VCaP (cell line): ENCODE results near the gene KCNMB4.
A peak's percentile ranks its signal among the peaks of the same experiment; 100 is the strongest.

ENCODE experiments used
- H3K27ac ChIP-seq: fragments of 450-650 bp; 2 replicates; pipeline ENCODE4 v1.5.1; 2017
- TF ChIP-seq, protein P1 (sequence below): fragments of 450-650 bp; conservative IDR thresholded peaks from 2 replicates; pipeline ENCODE4 v1.5.1; 2017; ENCODE audit warnings: mild to moderate bottlenecking, moderate library complexity

Gene KCNMB4, protein sequence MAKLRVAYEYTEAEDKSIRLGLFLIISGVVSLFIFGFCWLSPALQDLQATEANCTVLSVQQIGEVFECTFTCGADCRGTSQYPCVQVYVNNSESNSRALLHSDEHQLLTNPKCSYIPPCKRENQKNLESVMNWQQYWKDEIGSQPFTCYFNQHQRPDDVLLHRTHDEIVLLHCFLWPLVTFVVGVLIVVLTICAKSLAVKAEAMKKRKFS

DNA sequence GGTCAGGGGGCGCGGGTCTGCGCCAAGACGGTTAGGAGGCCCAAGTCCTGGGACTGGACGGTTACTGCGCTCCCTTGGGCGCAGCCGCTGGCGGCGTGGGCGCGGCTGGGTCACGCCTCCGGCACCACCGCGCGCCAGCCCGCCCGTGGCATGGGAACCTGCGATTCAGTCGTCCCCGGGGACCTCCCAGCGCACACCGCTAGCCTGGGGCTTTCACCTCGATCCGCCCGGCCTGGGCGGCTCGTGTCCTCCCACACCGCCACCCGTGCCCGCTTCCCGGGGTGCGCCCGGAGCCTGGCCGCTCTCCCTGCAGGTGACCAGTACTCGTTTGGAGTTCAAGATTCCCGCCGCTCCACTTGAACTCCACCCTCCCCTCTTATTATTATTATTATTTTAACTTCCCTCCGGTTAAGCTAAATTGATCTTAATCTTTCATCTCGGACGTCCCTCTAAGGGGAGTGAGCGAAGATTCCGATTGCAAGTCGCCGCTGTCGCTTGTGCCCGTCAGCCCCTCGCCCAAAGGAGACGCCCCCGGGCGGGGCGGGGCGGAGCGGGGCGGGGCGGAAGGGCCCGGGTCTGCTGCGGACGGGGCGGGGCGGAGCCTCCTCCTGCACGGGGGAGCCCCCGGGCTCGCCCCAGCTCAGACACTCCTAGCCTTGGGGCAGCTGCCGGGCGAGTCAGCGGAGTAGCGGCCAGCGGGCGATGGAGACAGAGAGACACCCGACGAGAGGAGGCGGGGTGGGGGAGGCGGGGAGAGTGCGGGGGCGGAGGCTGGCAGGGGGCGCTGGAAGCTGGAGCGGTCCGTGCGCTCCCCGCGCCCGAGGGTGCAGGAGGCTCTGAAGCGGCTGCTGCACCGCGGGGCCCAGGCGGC, at the start of gene KCNMB4:
Gene KCNMB4, plus strand, starts transcription at position 643 of the 871 bp plus-strand sequence. CDS start 445 bp downstream, outside the sequence.
- peak within 1 kb of the TSS; percentile 45 for H3K27ac ChIP-seq
- TF ChIP-seq, protein P1, sequence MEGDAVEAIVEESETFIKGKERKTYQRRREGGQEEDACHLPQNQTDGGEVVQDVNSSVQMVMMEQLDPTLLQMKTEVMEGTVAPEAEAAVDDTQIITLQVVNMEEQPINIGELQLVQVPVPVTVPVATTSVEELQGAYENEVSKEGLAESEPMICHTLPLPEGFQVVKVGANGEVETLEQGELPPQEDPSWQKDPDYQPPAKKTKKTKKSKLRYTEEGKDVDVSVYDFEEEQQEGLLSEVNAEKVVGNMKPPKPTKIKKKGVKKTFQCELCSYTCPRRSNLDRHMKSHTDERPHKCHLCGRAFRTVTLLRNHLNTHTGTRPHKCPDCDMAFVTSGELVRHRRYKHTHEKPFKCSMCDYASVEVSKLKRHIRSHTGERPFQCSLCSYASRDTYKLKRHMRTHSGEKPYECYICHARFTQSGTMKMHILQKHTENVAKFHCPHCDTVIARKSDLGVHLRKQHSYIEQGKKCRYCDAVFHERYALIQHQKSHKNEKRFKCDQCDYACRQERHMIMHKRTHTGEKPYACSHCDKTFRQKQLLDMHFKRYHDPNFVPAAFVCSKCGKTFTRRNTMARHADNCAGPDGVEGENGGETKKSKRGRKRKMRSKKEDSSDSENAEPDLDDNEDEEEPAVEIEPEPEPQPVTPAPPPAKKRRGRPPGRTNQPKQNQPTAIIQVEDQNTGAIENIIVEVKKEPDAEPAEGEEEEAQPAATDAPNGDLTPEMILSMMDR: no peak

DNA sequence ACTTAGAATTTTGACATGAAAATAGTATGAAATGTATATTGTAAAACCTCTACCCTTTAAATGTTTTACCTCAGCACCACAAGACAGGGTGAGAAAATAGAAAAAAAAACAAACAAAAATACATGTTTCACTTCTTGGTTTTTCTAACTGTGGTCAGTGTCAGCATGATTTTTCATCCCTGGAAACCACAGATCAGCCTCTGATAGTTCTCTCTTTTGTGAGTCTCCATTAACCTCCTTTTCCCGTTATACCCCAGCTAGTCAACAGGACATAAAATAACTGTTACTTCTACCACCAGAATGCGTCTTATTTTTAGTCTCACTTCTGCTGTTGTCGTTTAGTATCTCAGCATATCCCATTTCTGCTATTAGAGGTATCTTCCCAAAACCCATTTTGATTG, 48.3 kb upstream of the KCNMB4 start:
- H3K27ac ChIP-seq: no peak overlapping the region
- TF ChIP-seq, protein P1: no peak

DNA sequence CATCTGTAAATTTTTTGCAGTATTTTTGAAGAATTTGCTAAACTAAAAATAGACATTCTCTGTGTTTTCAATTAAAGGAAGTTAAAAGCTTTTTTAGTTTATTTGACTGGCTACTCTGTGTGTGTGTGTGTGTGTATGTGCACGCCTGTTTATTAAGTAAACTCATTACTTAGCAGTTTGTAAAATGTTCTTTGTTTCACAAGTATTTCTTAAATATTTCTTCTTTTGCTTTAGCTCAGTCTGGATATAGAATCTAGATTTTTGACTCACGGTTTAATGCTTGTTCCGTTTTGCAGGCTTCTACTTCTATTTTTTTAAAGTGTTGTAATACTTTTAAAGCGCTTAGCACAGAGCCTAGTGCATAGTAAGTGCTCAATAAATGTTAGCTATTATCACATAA, 46.5 kb upstream of the KCNMB4 start:
- TF ChIP-seq, protein P1: no peak

DNA sequence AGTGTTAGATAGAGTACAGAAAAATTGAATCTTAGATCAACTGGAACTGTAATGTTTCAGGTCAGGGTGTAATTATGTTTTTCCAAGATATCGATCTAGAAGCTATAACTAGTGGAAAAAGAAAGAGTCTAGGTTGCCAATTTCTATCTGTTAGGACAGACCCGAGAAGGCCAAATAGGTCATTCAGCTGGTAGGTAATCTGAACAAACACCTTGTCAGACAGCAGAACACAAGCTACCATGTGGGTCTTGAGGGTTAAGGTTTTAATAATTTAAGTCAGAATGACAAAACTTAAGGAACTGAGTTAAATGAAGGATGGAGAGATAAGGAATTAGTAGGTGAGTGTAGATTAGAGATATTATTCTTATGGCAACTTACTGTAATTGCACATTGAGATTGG, 44.9 kb upstream of the KCNMB4 start:
- H3K27ac ChIP-seq: no peak overlapping the region
- TF ChIP-seq, protein P1: no peak

More for the DNA sequence above, 46.5 kb upstream of the KCNMB4 start:
- H3K27ac ChIP-seq: no peak overlapping the region

DNA sequence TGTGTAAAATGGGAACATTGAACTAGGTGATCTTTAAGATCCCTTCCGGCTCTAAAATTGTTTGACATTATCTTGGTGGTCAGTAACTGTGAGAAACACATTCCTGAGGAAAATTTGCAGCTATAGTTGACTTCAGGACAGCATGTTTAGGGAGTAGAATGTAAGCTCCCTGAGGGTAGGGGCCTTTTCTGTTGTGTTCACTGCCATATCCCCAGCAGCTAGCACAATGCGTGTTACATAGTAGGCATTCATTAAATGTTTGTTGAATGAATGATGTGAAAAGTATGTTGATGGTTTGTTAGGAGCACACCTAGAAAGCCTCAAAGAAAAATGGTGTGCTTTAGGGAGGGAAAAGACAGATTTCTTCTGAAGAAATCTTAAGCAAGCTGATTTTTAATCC, 38.5 kb upstream of the KCNMB4 start:
- TF ChIP-seq, protein P1: no peak
- no peak overlapping the region for H3K27ac ChIP-seq

DNA sequence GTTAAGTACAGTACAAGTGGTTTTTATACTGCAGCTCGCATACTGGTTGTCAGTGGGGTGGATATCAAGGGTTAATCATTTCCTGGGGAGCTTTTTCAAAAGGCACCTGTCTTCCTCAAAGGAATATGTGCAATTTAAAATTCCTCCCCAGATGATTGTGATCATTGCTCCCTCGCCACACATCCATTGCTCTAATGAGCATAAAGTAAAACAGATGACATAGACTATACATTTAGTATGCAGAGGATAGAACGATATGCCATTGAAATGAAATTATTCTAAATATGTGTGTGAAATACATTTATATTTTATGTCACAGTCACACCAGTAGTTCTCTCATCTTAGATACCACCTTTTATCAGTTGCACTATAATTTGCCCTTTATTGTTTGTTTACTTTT, 36.4 kb upstream of the KCNMB4 start:
- no peak overlapping the region for H3K27ac ChIP-seq
- TF ChIP-seq, protein P1: no peak

DNA sequence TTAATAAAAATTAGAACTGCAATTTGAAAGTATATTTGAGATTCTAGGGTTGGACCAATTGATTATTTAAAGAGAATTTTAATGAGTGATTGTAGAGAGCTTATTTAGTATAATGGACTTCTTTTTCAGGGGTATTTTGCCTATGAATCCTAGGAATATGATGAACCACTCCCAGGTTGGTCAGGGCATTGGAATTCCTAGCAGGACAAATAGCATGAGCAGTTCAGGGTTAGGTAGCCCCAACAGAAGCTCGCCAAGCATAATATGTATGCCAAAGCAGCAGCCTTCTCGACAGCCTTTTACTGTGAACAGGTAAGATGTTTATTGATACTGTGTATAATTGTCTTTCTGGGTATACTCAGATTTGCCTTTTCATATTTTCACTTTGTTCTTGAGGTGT, 35.9 kb upstream of the KCNMB4 start:
- TF ChIP-seq, protein P1: no peak
- no peak overlapping the region for H3K27ac ChIP-seq
